Anterior cingulate cortex (tissue), 58 donors: ENCODE measurements around the gene FA2H.
"Not testable (repeated sequence)": the region's sequence is repeated elsewhere in the genome, so short reads cannot be mapped to it uniquely, and the experiment has no call there.

Experiments used
- DNase-seq, 58 donors: peaks; one replicate each; lab custom pipeline; 2025; lab: John Stamatoyannopoulos, UW

The FA2H gene

DNA sequence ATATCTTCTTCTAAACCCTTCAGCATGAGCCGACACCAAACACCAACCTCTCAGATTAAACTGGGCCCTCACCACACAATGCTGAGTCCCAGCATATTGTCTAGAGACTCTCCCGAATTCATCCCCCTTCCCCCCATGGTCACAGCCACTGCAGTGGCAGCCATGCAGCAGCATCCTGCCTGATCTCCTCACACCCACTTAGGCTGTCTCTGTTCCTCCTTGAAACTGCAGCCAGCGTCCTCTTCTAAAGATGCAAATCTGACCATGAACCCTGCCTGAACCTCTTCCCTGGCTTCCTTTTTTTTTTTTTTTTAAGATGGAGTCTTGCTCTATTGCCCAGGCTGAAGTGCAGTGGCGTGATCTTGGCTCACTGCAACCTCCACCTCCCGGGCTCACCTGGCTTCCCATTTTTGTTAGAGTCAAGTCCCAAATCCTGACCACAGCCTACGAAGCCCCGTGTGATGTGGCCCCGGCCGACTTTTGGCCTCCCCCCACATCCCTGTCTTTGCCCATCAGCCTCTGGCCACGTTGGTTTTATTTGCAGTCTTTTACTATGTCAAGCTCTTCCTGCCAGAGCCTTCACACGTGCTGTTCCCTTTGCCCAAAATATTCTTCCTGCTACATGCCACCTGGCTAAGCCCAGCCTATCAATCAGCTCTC, 2.8 kb downstream of the FA2H start:
- DNase-seq, result no peak

- no peak for DNase-seq
These were observed 3.6 kb downstream of the FA2H start for GRCh38 chr16:74770831-74771526.

- DNase-seq, result no peak
These were observed 4.9 kb downstream of the FA2H start for GRCh38 chr16:74769586-74770190.

GRCh38 chr16:74768239-74768638, 6.4 kb downstream of the FA2H start:
- no peak for DNase-seq

DNA sequence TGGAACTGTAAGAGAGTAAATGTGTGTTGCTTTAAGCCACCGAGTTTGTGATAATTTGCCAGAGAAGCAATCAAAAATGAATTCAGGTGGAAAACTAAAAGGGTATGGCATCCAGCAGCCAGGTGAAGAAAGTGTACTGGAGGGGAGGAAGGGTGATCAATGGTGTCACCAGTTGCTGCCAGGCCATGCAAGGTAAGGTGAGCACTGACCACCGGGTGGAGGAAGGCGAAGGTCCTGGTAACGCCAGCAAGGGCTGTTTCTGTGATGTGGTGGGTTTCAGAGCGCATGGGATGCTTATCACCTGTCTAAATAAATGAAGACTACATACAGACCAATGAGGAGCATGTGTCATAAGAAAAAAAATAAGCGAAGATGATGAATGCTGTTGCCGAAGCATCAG, 6.9 kb downstream of the FA2H start:
- DNase-seq, result no peak

DNA sequence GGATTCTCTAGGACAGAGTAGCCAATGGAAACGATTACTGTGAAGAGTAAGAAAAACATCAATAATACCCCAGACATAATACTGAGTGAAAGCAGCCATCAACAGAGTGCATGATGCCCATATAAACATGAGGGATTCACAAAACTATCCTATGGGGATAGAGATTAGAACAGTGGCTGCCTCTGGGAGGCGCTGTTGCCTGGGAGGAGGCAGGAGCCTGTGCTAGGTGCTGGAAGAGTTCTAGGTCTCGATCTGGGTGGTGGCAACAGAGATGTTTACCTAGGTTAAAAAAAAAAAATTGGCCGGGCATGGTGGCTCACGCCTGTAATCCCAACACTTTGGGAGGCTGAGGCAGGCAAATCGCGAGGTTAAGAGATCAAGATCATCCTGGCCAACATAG, 7.9 kb downstream of the FA2H start:
- no peak for DNase-seq

DNA sequence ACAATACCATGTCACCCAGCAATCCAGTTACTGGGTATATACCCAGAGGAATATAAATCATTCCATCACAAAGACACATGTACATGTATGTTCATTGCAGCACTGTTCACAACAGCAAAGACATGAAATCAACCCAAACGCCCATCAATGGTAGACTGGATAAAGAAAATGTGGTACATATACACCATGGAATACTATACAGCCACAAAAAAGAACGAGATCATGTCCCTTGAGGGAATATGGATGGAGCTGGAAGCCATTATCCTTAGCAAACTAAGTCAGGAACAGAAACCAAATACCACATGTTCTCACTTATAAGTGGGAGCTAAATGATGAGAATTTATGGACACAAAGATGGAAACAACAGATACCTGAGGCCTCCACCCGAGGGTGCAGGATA, 10.4 kb downstream of the FA2H start:
- DNase-seq, result not testable (repeated sequence)

- no peak for DNase-seq
These were observed 13.0 kb downstream of the FA2H start for GRCh38 chr16:74761665-74762064.

- no peak for DNase-seq
These were observed 14.4 kb downstream of the FA2H start for GRCh38 chr16:74760007-74760767.

DNA sequence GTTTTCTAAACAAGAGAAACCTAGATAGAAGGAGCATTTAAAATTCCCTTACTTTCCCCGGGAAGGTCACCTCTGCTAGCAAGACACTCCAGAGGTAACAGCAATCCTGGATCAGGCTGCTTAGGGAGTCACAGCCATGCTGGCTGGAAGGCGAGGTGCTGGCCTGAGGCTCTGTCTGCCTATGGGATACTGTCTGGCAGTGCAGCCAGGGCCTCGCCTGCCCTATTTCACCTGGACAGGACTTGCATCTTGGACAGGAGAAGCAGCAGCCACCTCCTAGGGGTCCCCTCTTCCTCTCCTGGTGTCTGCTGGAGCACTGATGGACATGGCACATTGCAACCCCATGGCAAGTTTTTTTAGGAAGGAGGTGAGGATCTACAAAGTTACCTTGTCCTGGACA, 15.1 kb downstream of the FA2H start:
- no peak for DNase-seq

DNA sequence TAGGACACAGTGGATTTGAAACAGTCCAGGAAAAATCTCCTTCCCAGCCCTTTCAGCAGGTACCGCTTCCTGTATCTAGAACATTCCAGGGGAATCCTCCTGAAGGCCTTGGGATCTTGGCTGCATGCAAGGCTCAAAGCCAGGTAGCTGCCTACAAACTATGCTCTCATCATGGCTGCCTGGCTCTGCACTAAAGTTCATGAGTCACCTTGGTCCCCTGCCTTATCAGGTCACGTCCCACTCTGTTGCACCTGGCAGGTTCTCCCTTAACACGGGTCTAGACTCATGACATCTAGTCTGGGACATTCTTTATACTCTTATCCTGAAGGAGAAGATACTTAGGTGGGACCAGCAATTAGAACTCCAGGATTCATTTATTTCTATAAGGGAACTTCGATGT, 15.8 kb downstream of the FA2H start:
- DNase-seq, result no peak

DNA sequence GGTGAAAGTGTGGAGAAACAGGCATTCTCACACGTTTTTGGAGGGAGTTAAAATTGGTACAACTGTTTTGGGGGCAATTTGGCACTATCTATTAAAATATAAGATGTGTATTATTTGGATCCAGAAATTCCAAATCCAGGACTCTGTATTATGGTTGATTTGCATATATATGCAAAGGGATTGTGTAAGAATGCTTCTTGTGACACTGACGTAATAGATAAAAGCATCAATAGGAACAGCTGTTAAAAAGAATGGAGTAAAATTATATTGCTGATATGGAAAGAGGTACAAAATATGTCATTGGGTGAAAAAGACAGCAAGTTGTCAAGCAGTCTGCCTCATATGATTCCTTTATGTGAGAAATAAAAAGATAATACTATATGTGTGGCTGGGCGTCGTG, 17.3 kb downstream of the FA2H start:
- no peak for DNase-seq

GRCh38 chr16:74756203-74756602, 18.4 kb downstream of the FA2H start:
- DNase-seq, result no peak

- no peak for DNase-seq
These were observed 21.4 kb downstream of the FA2H start for GRCh38 chr16:74753180-74753579.

DNA sequence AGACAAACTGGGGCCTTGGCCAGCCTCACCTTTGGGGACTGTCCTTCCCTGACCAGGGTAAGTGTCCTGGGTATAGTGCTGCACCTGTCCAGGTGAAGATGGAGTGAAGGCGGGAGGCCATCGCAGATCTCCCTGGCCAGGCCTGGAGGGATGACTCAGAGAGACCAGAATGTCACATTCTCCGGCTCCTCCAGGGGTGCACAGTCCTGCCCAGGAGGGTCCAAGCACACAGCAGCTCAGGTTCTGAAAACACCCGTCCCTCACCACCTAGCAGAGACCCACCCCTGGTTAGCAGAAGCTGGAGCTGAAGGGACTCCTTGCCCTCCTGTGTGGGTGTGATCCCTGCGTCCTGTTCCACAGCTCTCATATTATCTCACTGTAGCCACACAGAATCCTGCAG, 21.9 kb downstream of the FA2H start:
- no peak for DNase-seq

GRCh38 chr16:74752258-74752657, 22.4 kb downstream of the FA2H start:
- no peak for DNase-seq

GRCh38 chr16:74751658-74752057, 23.0 kb downstream of the FA2H start:
- no peak for DNase-seq

DNA sequence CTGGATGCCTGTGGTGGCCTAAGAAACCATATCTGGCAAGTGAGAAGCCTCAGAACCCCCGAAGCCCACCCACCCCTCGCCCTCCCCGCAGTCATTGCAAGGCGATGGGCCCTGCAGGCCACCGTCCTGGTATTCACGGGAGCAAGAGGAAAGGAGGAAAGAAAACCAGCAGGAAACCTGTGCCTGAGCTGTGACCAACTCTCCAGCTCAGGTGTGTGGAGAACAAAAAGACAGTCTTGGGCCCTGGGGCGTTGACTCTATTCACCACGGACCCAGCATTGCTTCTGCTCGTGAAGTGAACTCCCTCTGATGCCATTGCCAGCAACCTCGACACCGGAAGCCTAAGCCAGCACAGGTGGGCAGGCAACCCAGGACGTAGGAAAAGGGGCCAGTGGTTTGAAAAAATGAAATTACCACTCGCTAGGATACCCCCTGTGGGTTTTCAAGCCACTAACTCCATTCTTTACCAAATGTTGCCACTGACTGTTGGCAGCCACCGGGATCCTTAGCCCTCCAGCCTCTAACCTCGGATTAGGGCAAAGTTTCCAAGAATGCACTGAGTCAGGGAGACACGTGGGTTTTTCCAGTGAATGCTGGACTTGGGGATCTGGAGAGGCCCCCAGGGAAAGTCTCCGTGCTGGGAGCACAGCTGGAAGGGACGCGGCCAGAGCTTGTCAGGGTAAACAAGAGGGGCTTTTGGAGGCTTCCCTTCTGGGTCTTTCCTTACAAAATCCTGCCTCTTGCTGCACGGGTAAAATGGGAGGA, 25.1 kb downstream of the FA2H start:
- DNase-seq, result peak in 2 of 58 donors; percentile 49 to 55

- peak in 53 of 58 donors; percentile 20 to 92 (median 69) for DNase-seq
These were observed 26.0 kb downstream of the FA2H start for GRCh38 chr16:74748616-74749026.
